ENCODE data around the gene CCDC8. TPM values are rescaled to one million over a fixed set of nuclear protein-coding genes. Genes with fewer than 3 reads are reported as not detected.
A peak's percentile ranks its signal among the peaks of the same experiment; 100 is the strongest.

CCDC8 gene
- polyA plus RNA-seq, 1 donor from 2014 or later = 0.84 TPM

DNA sequence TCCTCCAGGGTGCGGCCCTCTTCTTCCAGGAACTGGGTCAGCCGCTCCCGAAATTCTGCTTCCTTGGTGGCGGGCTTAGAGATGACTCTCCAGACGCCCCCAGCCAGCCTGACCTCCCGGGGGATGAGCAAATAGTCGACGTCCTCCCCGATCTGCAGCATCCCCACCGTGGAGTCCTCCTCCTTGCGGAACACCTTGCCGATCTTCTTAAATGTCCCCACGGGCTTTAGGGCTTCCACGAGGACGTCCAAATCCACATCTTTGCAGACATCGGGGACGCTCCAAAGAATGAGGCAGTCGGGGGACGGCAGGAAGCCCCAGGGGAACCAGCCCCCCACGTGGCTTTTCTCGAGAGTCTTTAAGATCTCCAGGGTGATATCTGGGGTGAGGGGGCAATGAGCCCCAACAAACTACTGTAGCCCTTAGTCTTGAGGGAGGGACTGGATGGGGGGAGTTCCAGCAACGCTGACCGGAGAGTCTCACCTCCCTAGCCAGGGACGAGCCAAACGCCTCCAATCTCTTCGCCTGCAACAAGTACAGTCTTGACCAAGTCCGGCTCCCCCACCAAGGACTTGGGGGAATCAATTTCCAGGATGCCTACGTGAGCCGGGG is 608 bp downstream of the CCDC8 start:
- H3K27ac ChIP-seq (ENCODE audit: low read length) = peak overlapping the region; percentile 20
- no peaks in the 10 kb centered on the region for H3K36me3 ChIP-seq (ENCODE audit: insufficient read depth, low read length)
- peak overlapping the region; percentile 45 for H3K9ac ChIP-seq (ENCODE audit: low read length)
- TF ChIP-seq, protein P1, sequence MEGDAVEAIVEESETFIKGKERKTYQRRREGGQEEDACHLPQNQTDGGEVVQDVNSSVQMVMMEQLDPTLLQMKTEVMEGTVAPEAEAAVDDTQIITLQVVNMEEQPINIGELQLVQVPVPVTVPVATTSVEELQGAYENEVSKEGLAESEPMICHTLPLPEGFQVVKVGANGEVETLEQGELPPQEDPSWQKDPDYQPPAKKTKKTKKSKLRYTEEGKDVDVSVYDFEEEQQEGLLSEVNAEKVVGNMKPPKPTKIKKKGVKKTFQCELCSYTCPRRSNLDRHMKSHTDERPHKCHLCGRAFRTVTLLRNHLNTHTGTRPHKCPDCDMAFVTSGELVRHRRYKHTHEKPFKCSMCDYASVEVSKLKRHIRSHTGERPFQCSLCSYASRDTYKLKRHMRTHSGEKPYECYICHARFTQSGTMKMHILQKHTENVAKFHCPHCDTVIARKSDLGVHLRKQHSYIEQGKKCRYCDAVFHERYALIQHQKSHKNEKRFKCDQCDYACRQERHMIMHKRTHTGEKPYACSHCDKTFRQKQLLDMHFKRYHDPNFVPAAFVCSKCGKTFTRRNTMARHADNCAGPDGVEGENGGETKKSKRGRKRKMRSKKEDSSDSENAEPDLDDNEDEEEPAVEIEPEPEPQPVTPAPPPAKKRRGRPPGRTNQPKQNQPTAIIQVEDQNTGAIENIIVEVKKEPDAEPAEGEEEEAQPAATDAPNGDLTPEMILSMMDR (IDR thresholded peaks at IDR 0.05; ENCODE audit: poor library complexity, severe bottlenecking) = no peak
- no peak for TF ChIP-seq EP300 (conservative IDR thresholded peaks at IDR 0.05; ENCODE audit: poor library complexity, severe bottlenecking)
- TF ChIP-seq SMC3 (conservative IDR thresholded peaks at IDR 0.05; ENCODE audit: poor library complexity) = no peak
- TF ChIP-seq, protein P2, sequence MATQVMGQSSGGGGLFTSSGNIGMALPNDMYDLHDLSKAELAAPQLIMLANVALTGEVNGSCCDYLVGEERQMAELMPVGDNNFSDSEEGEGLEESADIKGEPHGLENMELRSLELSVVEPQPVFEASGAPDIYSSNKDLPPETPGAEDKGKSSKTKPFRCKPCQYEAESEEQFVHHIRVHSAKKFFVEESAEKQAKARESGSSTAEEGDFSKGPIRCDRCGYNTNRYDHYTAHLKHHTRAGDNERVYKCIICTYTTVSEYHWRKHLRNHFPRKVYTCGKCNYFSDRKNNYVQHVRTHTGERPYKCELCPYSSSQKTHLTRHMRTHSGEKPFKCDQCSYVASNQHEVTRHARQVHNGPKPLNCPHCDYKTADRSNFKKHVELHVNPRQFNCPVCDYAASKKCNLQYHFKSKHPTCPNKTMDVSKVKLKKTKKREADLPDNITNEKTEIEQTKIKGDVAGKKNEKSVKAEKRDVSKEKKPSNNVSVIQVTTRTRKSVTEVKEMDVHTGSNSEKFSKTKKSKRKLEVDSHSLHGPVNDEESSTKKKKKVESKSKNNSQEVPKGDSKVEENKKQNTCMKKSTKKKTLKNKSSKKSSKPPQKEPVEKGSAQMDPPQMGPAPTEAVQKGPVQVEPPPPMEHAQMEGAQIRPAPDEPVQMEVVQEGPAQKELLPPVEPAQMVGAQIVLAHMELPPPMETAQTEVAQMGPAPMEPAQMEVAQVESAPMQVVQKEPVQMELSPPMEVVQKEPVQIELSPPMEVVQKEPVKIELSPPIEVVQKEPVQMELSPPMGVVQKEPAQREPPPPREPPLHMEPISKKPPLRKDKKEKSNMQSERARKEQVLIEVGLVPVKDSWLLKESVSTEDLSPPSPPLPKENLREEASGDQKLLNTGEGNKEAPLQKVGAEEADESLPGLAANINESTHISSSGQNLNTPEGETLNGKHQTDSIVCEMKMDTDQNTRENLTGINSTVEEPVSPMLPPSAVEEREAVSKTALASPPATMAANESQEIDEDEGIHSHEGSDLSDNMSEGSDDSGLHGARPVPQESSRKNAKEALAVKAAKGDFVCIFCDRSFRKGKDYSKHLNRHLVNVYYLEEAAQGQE (IDR thresholded peaks at IDR 0.05; ENCODE audit: borderline replicate concordance) = no peak
- TF ChIP-seq TAF1 (IDR thresholded peaks at IDR 0.05; ENCODE audit: low read depth) = no peak
- no peak for TF ChIP-seq RAD21 (conservative IDR thresholded peaks at IDR 0.05)
- TF ChIP-seq MXI1 (conservative IDR thresholded peaks at IDR 0.05; ENCODE audit: poor library complexity, severe bottlenecking) = no peak
- TF ChIP-seq POLR2AphosphoS5 (IDR thresholded peaks at IDR 0.05) = no peak
- no peak for TF ChIP-seq EZH2 (IDR thresholded peaks at IDR 0.05; ENCODE audit: borderline replicate concordance, insufficient read depth, low read length, poor library complexity, severe bottlenecking)
- H3K9me2 ChIP-seq (ENCODE audit: insufficient read depth, low read length) = no peaks in the 10 kb centered on the region
- no peak overlapping the region for H3K4me2 ChIP-seq (ENCODE audit: low read length)
- no peaks in the 10 kb centered on the region for H3F3A ChIP-seq (ENCODE audit: insufficient read depth, low read length, poor library complexity, severe bottlenecking)
- H2AFZ ChIP-seq (ENCODE audit: low read depth, low read length) = peak overlapping the region; percentile 51
- H3K9me3 ChIP-seq (ENCODE audit: low read length) = no peaks in the 10 kb centered on the region
- no peaks in the 10 kb centered on the region for H3K27me3 ChIP-seq (ENCODE audit: insufficient read depth, low read depth, low read length)
- H3K79me2 ChIP-seq (replicated peaks; ENCODE audit: insufficient read depth, low read length) = peaks cover 15% of the 10 kb centered on the region
- peak overlapping the region; percentile 53 for H3K4me3 ChIP-seq (ENCODE audit: low read length)
- H4K20me1 ChIP-seq (ENCODE audit: insufficient read depth) = no peaks in the 10 kb centered on the region

DNA sequence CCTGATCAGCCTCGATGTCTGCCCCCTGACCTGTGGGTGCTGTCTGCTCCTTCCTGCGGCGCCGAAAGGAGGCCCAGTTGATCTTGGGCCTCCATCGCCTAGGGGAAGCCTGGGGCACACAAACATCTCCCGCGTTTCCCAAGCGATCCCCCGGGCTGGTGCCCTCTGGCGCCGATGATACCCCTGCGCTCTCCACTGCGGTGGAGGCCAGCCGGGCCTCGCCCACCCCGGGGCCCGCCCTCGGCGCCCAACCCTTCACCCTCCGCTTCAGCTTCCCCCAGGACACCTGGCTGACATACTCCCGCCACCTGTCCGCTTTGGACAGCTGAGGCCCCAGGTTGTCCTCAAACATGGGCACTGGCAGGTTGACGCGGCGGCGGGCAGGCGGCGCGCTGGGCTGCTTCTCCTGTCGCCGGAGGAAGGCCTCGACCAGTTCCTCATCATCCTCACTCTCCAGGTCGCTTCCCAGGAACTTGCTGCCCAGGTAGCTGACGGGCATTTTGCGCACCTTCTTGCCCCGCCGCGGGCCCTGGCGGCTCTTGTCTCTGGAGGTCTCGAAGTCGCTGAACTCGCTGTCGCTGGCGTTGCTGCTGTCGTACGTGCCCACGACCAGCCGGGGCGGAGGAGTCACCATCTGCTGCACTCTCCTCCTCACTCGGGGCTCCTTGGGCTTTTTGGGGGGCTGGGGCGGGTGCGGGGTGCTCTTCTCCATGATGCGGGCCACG is 1.3 kb downstream of the CCDC8 start:
- Histone ChIP-seq H3K27ac (ENCODE audit: low read length) (no peak overlapping the region), H3K4me2 (ENCODE audit: low read length) (no peak overlapping the region), H2AFZ (ENCODE audit: low read depth, low read length) (no peak overlapping the region), H3K36me3 (ENCODE audit: insufficient read depth, low read length) (no peaks in the 10 kb centered on the region), H3K4me3 (ENCODE audit: low read length) (peak overlapping the region; percentile 53), H3K9me3 (ENCODE audit: low read length) (no peaks in the 10 kb centered on the region), H3K79me2 (replicated peaks; ENCODE audit: insufficient read depth, low read length) (peaks cover 15% of the 10 kb centered on the region), H3K9ac (ENCODE audit: low read length) (no peak overlapping the region), H4K20me1 (ENCODE audit: insufficient read depth) (no peaks in the 10 kb centered on the region), H3F3A (ENCODE audit: insufficient read depth, low read length, poor library complexity, severe bottlenecking) (no peaks in the 10 kb centered on the region), H3K27me3 (ENCODE audit: insufficient read depth, low read depth, low read length) (no peaks in the 10 kb centered on the region), H3K9me2 (ENCODE audit: insufficient read depth, low read length) (no peaks in the 10 kb centered on the region)
- TF ChIP-seq EZH2 (IDR thresholded peaks at IDR 0.05; ENCODE audit: borderline replicate concordance, insufficient read depth, low read length, poor library complexity, severe bottlenecking) = no peak
- TF ChIP-seq EP300 (conservative IDR thresholded peaks at IDR 0.05; ENCODE audit: poor library complexity, severe bottlenecking) = no peak
- TF ChIP-seq, protein P2 (IDR thresholded peaks at IDR 0.05; ENCODE audit: borderline replicate concordance) = no peak
- TF ChIP-seq, protein P1 (IDR thresholded peaks at IDR 0.05; ENCODE audit: poor library complexity, severe bottlenecking) = no peak
- no peak for TF ChIP-seq POLR2AphosphoS5 (IDR thresholded peaks at IDR 0.05)
- no peak for TF ChIP-seq RAD21 (conservative IDR thresholded peaks at IDR 0.05)
- TF ChIP-seq SMC3 (conservative IDR thresholded peaks at IDR 0.05; ENCODE audit: poor library complexity) = no peak
- TF ChIP-seq MXI1 (conservative IDR thresholded peaks at IDR 0.05; ENCODE audit: poor library complexity, severe bottlenecking) = no peak
- TF ChIP-seq TAF1 (IDR thresholded peaks at IDR 0.05; ENCODE audit: low read depth) = no peak

Data from neural cell (in vitro differentiated cells).